HepG2 (cell line): ENCODE results near the gene MTMR3. TPM values are rescaled to one million over a fixed set of nuclear protein-coding genes. Genes with fewer than 3 reads are reported as not detected.

Source experiments
- ATAC-seq: fragments of 200-7000 bp; cut with Tn5 transposase; 3 replicates; pipeline ENCODE4 v1.9.1; 2020; ENCODE audit warnings: mild to moderate bottlenecking, moderate library complexity
- BruUV-seq: library from RNA; stranded (reverse); fragments of 400-500 nt; replicated peaks from 2 replicates; lab custom pipeline; 2021; lab: Mats Ljungman, UMichigan
- CTCF ChIA-PET: fragments of 300-600 bp; formaldehyde crosslinking; extraction: SDS; loops from one replicate; lab custom pipeline; 2021; ENCODE audit warnings: low total read pairs, inconsistent platforms, low intra/inter-chr PET ratio; lab: Yijun Ruan, JAX
- POLR2A ChIA-PET: fragments of 350-600 bp; sonication (Branson Sonifier 250); formaldehyde crosslinking; loops from one replicate; lab custom pipeline; 2020; ENCODE audit warnings: antibody characterized with exemption, inconsistent platforms; lab: Yijun Ruan, JAX
- DNase-seq: peaks from one replicate; pipeline ENCODE4 v3.0.0-alpha.2; 2015; ENCODE audit warnings: low spot score
- FAIRE-seq: peaks from 3 replicates; lab custom pipeline; 2011; peaks lifted over from hg19 to GRCh38; lab: Jason Lieb, UNC
- H2AFZ ChIP-seq: one replicate; pipeline ENCODE4 v1.6.1; 2011; ENCODE audit warnings: low read length, inconsistent platforms
- H3K27ac ChIP-seq: fragments of 300-600 bp; 3 replicates; pipeline ENCODE4 v1.8.0; 2011; ENCODE audit warnings: mixed run types, mild to moderate bottlenecking, mixed read lengths, low read length, inconsistent platforms; ENCODE audit not compliant: insufficient read depth; ENCODE audit errors: extremely low read length
- H3K27me3 ChIP-seq, 2 experiments: fragments of 200-600 bp in 1 of 2; 2 replicates in 1 of 2; 3 replicates in 1 of 2; pipeline versions ENCODE4 v1.6.0 to v1.8.0; 2011; ENCODE audit warnings: low read length in 2 of 2, mild to moderate bottlenecking in 2 of 2, moderate library complexity in 2 of 2, inconsistent platforms in 1 of 2; ENCODE audit not compliant: insufficient read depth in 2 of 2, control insufficient read depth in 1 of 2
- H3K36me3 ChIP-seq, 2 experiments: fragments of 200-600 bp in 1 of 2; replicated peaks in 1 of 2; 2 replicates in 1 of 2; 3 replicates in 1 of 2; pipeline versions ENCODE4 v1.5.1 to v1.8.0; 2011; ENCODE audit warnings: low read length in 2 of 2, inconsistent platforms in 1 of 2; ENCODE audit not compliant: insufficient read depth in 2 of 2, control insufficient read depth in 1 of 2
- H3K4me1 ChIP-seq: 2 replicates; pipeline ENCODE4 v1.5.1; 2012; ENCODE audit warnings: low read length, inconsistent platforms; ENCODE audit not compliant: insufficient read depth
- H3K4me2 ChIP-seq: 2 replicates; pipeline ENCODE4 v1.6.0; 2011; ENCODE audit warnings: low read depth, low read length, inconsistent platforms
- H3K4me3 ChIP-seq, 3 experiments: fragments of 200-600 bp in 1 of 3; sonication (generic), shearing (Covaris generic) in 1 of 3; replicated peaks in 1 of 3; 2 replicates each; pipeline ENCODE4 v1.5.1; 2011 to 2016; ENCODE audit warnings: low read length in 3 of 3, inconsistent platforms in 2 of 3, low read depth in 2 of 3, mild to moderate bottlenecking in 2 of 3, control low read depth in 1 of 3, mixed read lengths in 1 of 3; ENCODE audit not compliant: insufficient read depth in 1 of 3
- H3K79me2 ChIP-seq: one replicate; pipeline ENCODE4 v1.6.1; 2011; ENCODE audit warnings: low read length, inconsistent platforms; ENCODE audit not compliant: insufficient read depth
- H3K9ac ChIP-seq: 2 replicates; pipeline ENCODE4 v1.6.0; 2011; ENCODE audit warnings: mild to moderate bottlenecking, low read depth, low read length, inconsistent platforms; ENCODE audit not compliant: insufficient read depth
- H3K9me3 ChIP-seq: 2 replicates; pipeline ENCODE4 v1.5.1; 2012; ENCODE audit warnings: mild to moderate bottlenecking, low read length
- H4K20me1 ChIP-seq: 2 replicates; pipeline ENCODE4 v1.6.0; 2011; ENCODE audit warnings: inconsistent platforms, mild to moderate bottlenecking, low read length, moderate library complexity; ENCODE audit not compliant: insufficient read depth
- CBX1 ChIP-seq: IDR thresholded peaks from one replicate; pipeline ENCODE4 v1.6.1; 2016; ENCODE audit warnings: antibody characterized with exemption, low read depth
- DNMT3B ChIP-seq: conservative IDR thresholded peaks from 2 replicates; pipeline ENCODE4 v1.6.1; 2016; ENCODE audit warnings: missing biosample characterization, control low read depth
- SCMH1 ChIP-seq: sonication (generic); formaldehyde crosslinking; IDR thresholded peaks from 2 replicates; pipeline ENCODE4 v1.9.0; 2021; ENCODE audit warnings: missing genetic modification reagents, mild to moderate bottlenecking, borderline replicate concordance
- SNRNP70 ChIP-seq: fragments of 200-400 bp; formaldehyde crosslinking; IDR thresholded peaks from 2 replicates; pipeline ENCODE4 v1.6.1; 2017; ENCODE audit warnings: mild to moderate bottlenecking, low read depth, low read length, moderate library complexity
- TMF1 ChIP-seq: sonication (generic); formaldehyde crosslinking; IDR thresholded peaks from 2 replicates; pipeline ENCODE4 v1.8.1; 2022; ENCODE audit warnings: low read depth, missing genetic modification reagents
- ZNF124 ChIP-seq: sonication (generic); formaldehyde crosslinking; IDR thresholded peaks from 2 replicates; pipeline ENCODE4 v1.4.0; 2020; ENCODE audit warnings: missing genetic modification reagents
- ZNF432 ChIP-seq: sonication (generic); formaldehyde crosslinking; IDR thresholded peaks from 2 replicates; pipeline ENCODE4 v1.5.0; 2020; ENCODE audit warnings: missing genetic modification reagents, mild to moderate bottlenecking, borderline replicate concordance
- WGBS: methylation state at CpG from one replicate; pipeline ENCODE4 v1.1.6; 2017; ENCODE audit warnings: low lambda C conversion rate; 5-methylcytosine and 5-hydroxymethylcytosine counted together
- in situ Hi-C: cut with HindIII; loops from 2 replicates; pipeline ENCODE4 v1.10.0; 2017; ENCODE audit warnings: low pct_unique_long_range_greater_than_20kb; ENCODE audit not compliant: extremely low pct_ligation_motif_present
- intact Hi-C: fragments of 100-400 bp; cut with micrococcal nuclease; formaldehyde crosslinking; loops from one replicate; pipeline ENCODE4 v1.10.0; 2022; ENCODE audit not compliant: unreplicated experiment
- polyA plus RNA-seq, 8 experiments: library from polyadenylated mRNA; depleted of rRNA in 3 of 8; stranded (reverse) in 7 of 8; unstranded in 1 of 8; fragments of >200 nt; fragmentation: Illumina TruSeq in 4 of 8; extraction: Trizol in 4 of 8; gene quantifications; 2 replicates each; pipeline versions ENCODE4 v1.2.1 to v1.2.3, GENCODE V29; 2011 to 2016; ENCODE audit warnings: low read depth in 4 of 8, missing spikeins in 1 of 8, mixed read lengths in 1 of 8; ENCODE audit not compliant: insufficient read depth in 1 of 8
- total RNA-seq, 5 experiments: library from RNA; depleted of rRNA; stranded (reverse); fragments of >200 nt; fragmentation: Illumina TruSeq; extraction: Trizol; gene quantifications; 2 replicates each; pipeline ENCODE4 v1.2.3, GENCODE V29; 2016; ENCODE audit warnings: low read depth in 1 of 5
- TF ChIP-seq, protein P1 (sequence below): sonication (generic); formaldehyde crosslinking; IDR thresholded peaks from 2 replicates; pipeline ENCODE4 v1.8.0; 2022; ENCODE audit warnings: mild to moderate bottlenecking, missing genetic modification reagents, moderate library complexity

The MTMR3 gene
- total and polyA plus RNA-seq, 2 of the 13 experiments (the other 11 are each of a cell fraction or from before 2014, with no cell fraction given): 12.6 to 24.8 TPM

DNA sequence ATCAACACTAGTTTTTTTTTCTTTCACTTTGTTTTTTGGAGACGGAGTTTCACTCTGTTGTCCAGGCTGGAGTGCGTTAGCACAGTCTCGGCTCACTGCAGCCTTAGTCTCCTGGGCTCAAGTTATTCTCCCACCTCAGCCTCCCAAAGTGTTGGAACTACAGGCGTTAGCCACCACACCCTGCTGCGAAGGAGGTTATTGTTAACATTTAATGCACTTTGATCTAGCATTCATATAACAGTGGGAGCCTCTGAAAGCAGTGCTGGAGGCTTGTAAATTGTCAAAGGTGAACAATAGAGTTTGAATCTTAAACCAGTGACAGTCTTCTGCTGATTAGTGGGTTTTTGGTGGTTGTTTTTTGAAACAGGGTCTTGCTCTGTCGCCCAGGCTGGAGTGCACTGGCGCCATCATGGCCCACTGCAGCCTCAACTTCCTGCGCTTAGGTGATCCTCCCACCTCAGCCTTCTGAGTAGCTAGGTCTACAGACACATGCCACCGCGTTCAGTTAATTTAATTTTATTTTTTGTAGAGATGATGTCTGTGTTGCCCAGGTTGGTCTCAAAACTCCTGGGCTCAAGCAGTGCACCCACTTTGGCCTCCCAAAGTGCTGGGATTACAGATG is 100.4 kb downstream of the MTMR3 start:
- no peak overlapping the region for H3K4me2 ChIP-seq
- DNase-seq (no peak), FAIRE-seq (no peak), ATAC-seq (no peak)
- intact Hi-C loops (no loop called here), in situ Hi-C loops (no loop called here)
- 96% methylated on average over 10 of the region's 10 CpGs for WGBS
- no peak overlapping the region for H3K4me3 ChIP-seq
- no peak overlapping the region for H3K27ac ChIP-seq
- H3K4me1 ChIP-seq: no peaks in the 10 kb centered on the region
- peaks cover 3 to 10% of the 10 kb centered on the region in 2 experiments; a peak in 3 of 5 replicates for H3K36me3 ChIP-seq
- no TSS peak for BruUV-seq
- no peaks in the 10 kb centered on the region for H3K9me3 ChIP-seq
- H2AFZ ChIP-seq: no peak overlapping the region
- TF ChIP-seq SCMH1 (CRISPR knock-in tag): no peak
- TF ChIP-seq DNMT3B (CRISPR knock-in tag): no peak
- no peak for TF ChIP-seq SNRNP70
- TF ChIP-seq TMF1 (CRISPR knock-in tag): no peak
- TF ChIP-seq, protein P1, sequence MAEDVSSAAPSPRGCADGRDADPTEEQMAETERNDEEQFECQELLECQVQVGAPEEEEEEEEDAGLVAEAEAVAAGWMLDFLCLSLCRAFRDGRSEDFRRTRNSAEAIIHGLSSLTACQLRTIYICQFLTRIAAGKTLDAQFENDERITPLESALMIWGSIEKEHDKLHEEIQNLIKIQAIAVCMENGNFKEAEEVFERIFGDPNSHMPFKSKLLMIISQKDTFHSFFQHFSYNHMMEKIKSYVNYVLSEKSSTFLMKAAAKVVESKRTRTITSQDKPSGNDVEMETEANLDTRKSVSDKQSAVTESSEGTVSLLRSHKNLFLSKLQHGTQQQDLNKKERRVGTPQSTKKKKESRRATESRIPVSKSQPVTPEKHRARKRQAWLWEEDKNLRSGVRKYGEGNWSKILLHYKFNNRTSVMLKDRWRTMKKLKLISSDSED (CRISPR knock-in tag): no peak
- no peak for TF ChIP-seq CBX1
- TF ChIP-seq ZNF124: no peak
- no peak for TF ChIP-seq ZNF432 (CRISPR knock-in tag)
- H3K79me2 ChIP-seq: no peaks in the 10 kb centered on the region
- H3K9ac ChIP-seq: no peak overlapping the region
- H3K27me3 ChIP-seq: no peaks in the 10 kb centered on the region
- CTCF ChIA-PET: no interaction called here
- POLR2A ChIA-PET: no interaction called here
- H4K20me1 ChIP-seq: no peaks in the 10 kb centered on the region
